Epithelial cell of esophagus (primary cell): ENCODE results near the gene SYDE1.
"Not testable (repeated sequence)": the region's sequence is repeated elsewhere in the genome, so short reads cannot be mapped to it uniquely, and the experiment has no call there.

Experiments used
- DNase-seq: peaks from one replicate; pipeline ENCODE4 v3.0.0; 2010; ENCODE audit warnings: low read depth
- H3K4me3 ChIP-seq: 2 replicates; pipeline ENCODE4 v1.5.1; 2011; ENCODE audit warnings: mild to moderate bottlenecking, low read length, control low read depth
- CTCF ChIP-seq: IDR thresholded peaks from 2 replicates; pipeline ENCODE4 v1.5.1; 2011; ENCODE audit warnings: low read depth, mild to moderate bottlenecking, low read length, control low read depth, inconsistent platforms; ENCODE audit not compliant: insufficient read depth; ENCODE audit errors: missing control alignments

The SYDE1 gene

GRCh38 chr19:15081911-15082310, 25.3 kb upstream of the SYDE1 start, which contains the start of gene OR1I1:
Gene OR1I1 (plus strand): TSS chr19:15082211. CDS start chr19:15087066, 4,855 bp downstream.
- DNase-seq: no peak

GRCh38 chr19:15087182-15087581, 20.0 kb upstream of the SYDE1 start:
- no peak overlapping the region for H3K4me3 ChIP-seq
- no peak for TF ChIP-seq CTCF
- DNase-seq: no peak

More at GRCh38 chr19:15081911-15082310, 25.3 kb upstream of the SYDE1 start, which contains the start of gene OR1I1:
- no peak within 1 kb of the TSS for H3K4me3 ChIP-seq
- no peak for TF ChIP-seq CTCF

GRCh38 chr19:15091918-15092753, 15.1 kb upstream of the SYDE1 start:
- peak; percentile 60 for TF ChIP-seq CTCF
- DNase-seq: peak; percentile 71
- no peak overlapping the region for H3K4me3 ChIP-seq

- no peak overlapping the region for H3K4me3 ChIP-seq
- no peak for TF ChIP-seq CTCF
- DNase-seq: no peak
Observed at GRCh38 chr19:15093001-15093400, 14.2 kb upstream of the SYDE1 start.

GRCh38 chr19:15096223-15096622, 11.0 kb upstream of the SYDE1 start:
- no peak for TF ChIP-seq CTCF
- DNase-seq: no peak
- no peak overlapping the region for H3K4me3 ChIP-seq

GRCh38 chr19:15097980-15098379, 9.2 kb upstream of the SYDE1 start:
- not testable (repeated sequence) for H3K4me3 ChIP-seq
- peak; percentile 22 for DNase-seq

GRCh38 chr19:15098460-15098859, 8.7 kb upstream of the SYDE1 start:
- DNase-seq: peak; percentile 78
- H3K4me3 ChIP-seq: no peak overlapping the region
- no peak for TF ChIP-seq CTCF
